Ovary (tissue), 9 donors: Measurements from ENCODE around the gene ZBTB39. TPM values are rescaled to one million over a fixed set of nuclear protein-coding genes. Genes with fewer than 3 reads are reported as not detected.

Experiments used
- DNase-seq, 5 donors: peaks; one replicate each; pipeline ENCODE4 v3.0.0-alpha.2; 2019 to 2020
- H3K27ac ChIP-seq, 2 donors: fragments of 200-600 bp; one replicate each; pipeline versions ENCODE4 v1.5.1 to v1.8.0; 2019 to 2022
- H3K27me3 ChIP-seq: fragments of 200-600 bp; one replicate; pipeline ENCODE4 v1.8.0; 2022
- H3K36me3 ChIP-seq: fragments of 200-600 bp; sonication (generic); one replicate; pipeline ENCODE4 v1.5.1; 2019
- H3K4me1 ChIP-seq: one replicate; pipeline ENCODE4 v1.8.1; 2013; ENCODE audit warnings: mild to moderate bottlenecking, moderate library complexity; ENCODE audit not compliant: insufficient read depth
- H3K4me3 ChIP-seq: fragments of 200-600 bp; sonication (generic); one replicate; pipeline ENCODE4 v1.5.1; 2017
- H3K9me3 ChIP-seq, 2 donors: fragments of 200-600 bp in 1 of 2; sonication (generic) in 1 of 2; one replicate each; pipeline versions ENCODE4 v1.5.1 to v1.8.1; 2013 to 2019; ENCODE audit warnings: mild to moderate bottlenecking in 1 of 2, moderate library complexity in 1 of 2
- CTCF ChIP-seq, 3 donors: fragments of 450-650 bp in 2 of 3; fragments of 200-600 bp in 1 of 3; IDR thresholded peaks; one replicate each; pipeline versions ENCODE4 v1.5.1 to v1.8.0; 2016 to 2022; ENCODE audit warnings: antibody characterized with exemption in 3 of 3, mild to moderate bottlenecking in 1 of 3
- EP300 ChIP-seq: sonication (generic); formaldehyde crosslinking; IDR thresholded peaks from one replicate; pipeline ENCODE4 v1.6.1; 2017; ENCODE audit warnings: antibody characterized with exemption
- POLR2A ChIP-seq: fragments of 450-650 bp; IDR thresholded peaks from one replicate; pipeline ENCODE4 v1.6.1; 2017; ENCODE audit warnings: antibody characterized with exemption, mild to moderate bottlenecking, moderate library complexity
- WGBS, 3 donors: extraction: QIAGEN DNeasy Blood & Tissue Kit in 1 of 3; methylation state at CpG; one replicate each; pipeline versions ENCODE4 v1.1.5 to v1.1.7; 2013 to 2017; 5-methylcytosine and 5-hydroxymethylcytosine counted together
- intact Hi-C, 4 donors: fragments of 100-400 bp; cut with DNase I; formaldehyde crosslinking; loops; one replicate each; pipeline versions ENCODE4 v1.11.0 to v1.15.1; 2022 to 2023
- polyA plus RNA-seq, 2 donors: library from polyadenylated mRNA; stranded (reverse); fragments of 200-250 nt in 1 of 2; fragments of 350-450 nt in 1 of 2; fragmentation: Illumina TruSeq in 1 of 2; extraction: RNeasy Lipid Tissue Mini Kit (QIAGEN cat#74804) in 1 of 2; gene quantifications; one replicate each; pipeline ENCODE4 v1.2.3, GENCODE V29; 2013 to 2014
- total RNA-seq, 7 donors: library from RNA; depleted of rRNA in 2 of 7; stranded (reverse); fragments of >200 nt in 2 of 7; fragmentation: NEBNext Ultra II Directional in 3 of 7; extraction: Animal tissue kit (Norgen Biotek cat#: 25700) in 3 of 7; gene quantifications; one replicate each; pipeline versions ENCODE4 v1.1.0 to v1.2.4, GENCODE V29; 2016 to 2023
- donor health status: DM: no; HTN: no; CAD: no; lungs with moderate emphysema.
- donor health status: DM: no; HTN: no; CAD: no.
- donor health status: Bipolar disorder and iron deficiency.
- donor health status: DM: yes; HTN: yes; CAD: no.
- donor health status: DM: no; HTN: no; CAD: no.
- donor health status: DM: yes; HTN: yes; CAD: no.

ZBTB39 gene
- total and polyA plus RNA-seq, 9 donors: 2.9 to 10.4 (median 7.4) TPM

- Histone ChIP-seq H3K4me1 (peaks cover 2% of the 10 kb centered on the region), H3K27ac (no peak overlapping the region), H3K27me3 (no peaks in the 10 kb centered on the region), H3K4me3 (no peak overlapping the region), H3K9me3 (no peaks in the 10 kb centered on the region), H3K36me3 (no peaks in the 10 kb centered on the region)
- intact Hi-C loops: loop anchor here in 1 of 4 donors (5.0 kb wide), 1 partner anchor 104 kb away; the partner anchor contains the start of gene STAT6
- TF ChIP-seq POLR2A: no peak
- TF ChIP-seq CTCF (IDR thresholded peaks at IDR 0.05): no peak
- TF ChIP-seq EP300: no peak
- no peak for DNase-seq
These were observed 1.8 kb upstream of the ZBTB39 start for GRCh38 chr12:57008178-57008577.

GRCh38 chr12:57006809-57007475, 596 bp upstream of the ZBTB39 start:
- Histone ChIP-seq H3K36me3 (no peaks in the 10 kb centered on the region), H3K4me3 (peak overlapping the region; percentile 28), H3K4me1 (peaks cover 2% of the 10 kb centered on the region), H3K9me3 (no peaks in the 10 kb centered on the region), H3K27me3 (no peaks in the 10 kb centered on the region), H3K27ac (peak overlapping the region in 1 of 2 donors; percentile 57)
- WGBS, 3 donors: 54 to 58% (median 57%) methylated on average over 10 of the region's 10 CpGs
- no peak for DNase-seq
- intact Hi-C loops: loop anchor here in 1 of 4 donors (5.0 kb wide), 1 partner anchor 105 kb away; the partner anchor contains the start of gene STAT6
- TF ChIP-seq CTCF (IDR thresholded peaks at IDR 0.05) (peak in 2 of 3 donors; percentile 2 to 6), POLR2A (no peak), EP300 (no peak)

- no peak for DNase-seq
- H3K4me3 ChIP-seq: no peak overlapping the region
- peaks cover 5% of the 10 kb centered on the region for H3K4me1 ChIP-seq
- 71 to 79% (median 73%) methylated on average over 6 of the region's 6 CpGs for WGBS, 3 donors
- TF ChIP-seq EP300 (no peak), CTCF (IDR thresholded peaks at IDR 0.05) (no peak), POLR2A (no peak)
- no peaks in the 10 kb centered on the region for H3K27me3 ChIP-seq
- no peaks in the 10 kb centered on the region for H3K9me3 ChIP-seq
- H3K36me3 ChIP-seq: no peaks in the 10 kb centered on the region
- intact Hi-C loops: loop anchor here in 1 of 4 donors (5.0 kb wide), 1 partner anchor 108 kb away; the partner anchor contains the start of gene STAT6
- H3K27ac ChIP-seq: no peak overlapping the region
These were observed 1.7 kb downstream of the ZBTB39 start for GRCh38 chr12:57004651-57005050.

- intact Hi-C loops: no loop called here
- DNase-seq: no peak
- 84 to 91% (median 86%) methylated on average over 13 of the region's 13 CpGs for WGBS, 3 donors
These were observed 3.0 kb downstream of the ZBTB39 start for GRCh38 chr12:57003395-57003794.

More at GRCh38 chr12:57003395-57003794, 3.0 kb downstream of the ZBTB39 start:
- H3K4me1 ChIP-seq: peaks cover 5% of the 10 kb centered on the region
- no peak overlapping the region for H3K4me3 ChIP-seq
- no peaks in the 10 kb centered on the region for H3K9me3 ChIP-seq
- no peak overlapping the region for H3K27ac ChIP-seq
- no peaks in the 10 kb centered on the region for H3K27me3 ChIP-seq
- no peaks in the 10 kb centered on the region for H3K36me3 ChIP-seq
- TF ChIP-seq CTCF (IDR thresholded peaks at IDR 0.05): no peak
- TF ChIP-seq EP300: no peak
- no peak for TF ChIP-seq POLR2A
